Ovary (tissue), 3 donors: Measurements from ENCODE around the gene SREBF1.

Source experiments
- CTCF ChIP-seq, 3 donors: fragments of 450-650 bp in 2 of 3; fragments of 200-600 bp in 1 of 3; IDR thresholded peaks; one replicate each; pipeline versions ENCODE4 v1.5.1 to v1.8.0; 2016 to 2022; ENCODE audit warnings: antibody characterized with exemption in 3 of 3, mild to moderate bottlenecking in 1 of 3
- EP300 ChIP-seq: sonication (generic); formaldehyde crosslinking; IDR thresholded peaks from one replicate; pipeline ENCODE4 v1.6.1; 2017; ENCODE audit warnings: antibody characterized with exemption
- POLR2A ChIP-seq: fragments of 450-650 bp; IDR thresholded peaks from one replicate; pipeline ENCODE4 v1.6.1; 2017; ENCODE audit warnings: antibody characterized with exemption, mild to moderate bottlenecking, moderate library complexity
- donor health status: DM: no; HTN: no; CAD: no.

GRCh38 chr17:17827826-17828621 is 8.8 kb downstream of the SREBF1 start:
- no peak for TF ChIP-seq CTCF (IDR thresholded peaks at IDR 0.05)
- TF ChIP-seq POLR2A, result no peak
- TF ChIP-seq EP300, result no peak
